Measurements from ENCODE around the gene SH3BP1. TPM values are rescaled to one million over a fixed set of nuclear protein-coding genes. Genes with fewer than 3 reads are reported as not detected.
A peak's percentile ranks its signal among the peaks of the same experiment; 100 is the strongest.

Gene SH3BP1
- polyA plus RNA-seq, 1 donor from 2014 or later = 14.7 TPM

DNA sequence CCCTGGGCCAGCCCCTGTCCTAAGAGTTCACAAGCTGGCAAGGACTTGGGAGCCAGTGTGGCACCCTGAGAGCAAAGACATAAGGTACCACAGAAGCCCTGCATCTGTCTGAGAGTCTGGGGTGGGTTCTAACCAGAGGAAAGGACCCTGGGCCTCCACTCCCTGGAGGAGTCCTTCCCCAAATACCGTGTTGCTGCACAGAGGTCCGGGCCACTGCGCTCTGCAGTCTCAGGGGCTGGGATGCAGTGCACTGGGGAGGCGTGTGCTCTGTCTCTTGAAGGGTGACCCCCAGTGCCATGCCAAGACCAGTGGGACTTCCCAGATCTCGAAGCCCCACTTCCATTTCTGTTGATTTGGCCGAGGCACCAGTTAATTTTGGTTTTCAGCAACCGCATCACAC is 4.3 kb upstream of the SH3BP1 start:
- Mint-ChIP-seq H3K36me3 (no peaks in the 10 kb centered on the region), H3K4me1 (peaks cover 43 to 50% (median 46%) of the 10 kb centered on the region in 3 donors), H3K4me3 (peak overlapping the region in 2 of 4 donors; percentile 29 to 60), H3K27me3 (no peaks in the 10 kb centered on the region), H3K27ac (peak overlapping the region; percentile 89 to 97 (median 93)), H3K9me3 (no peaks in the 10 kb centered on the region)

- Mint-ChIP-seq H3K27me3 (no peaks in the 10 kb centered on the region), H3K27ac (peak overlapping the region in 2 of 3 donors; percentile 84 to 93), H3K4me1 (peaks cover 43 to 50% (median 48%) of the 10 kb centered on the region in 3 donors), H3K36me3 (no peaks in the 10 kb centered on the region), H3K9me3 (no peaks in the 10 kb centered on the region), H3K4me3 (peak overlapping the region in 3 of 4 donors; percentile 77 to 92 (median 83))
Measured at GRCh38 chr22:37636186-37636948, 3.1 kb upstream of the SH3BP1 start.

DNA sequence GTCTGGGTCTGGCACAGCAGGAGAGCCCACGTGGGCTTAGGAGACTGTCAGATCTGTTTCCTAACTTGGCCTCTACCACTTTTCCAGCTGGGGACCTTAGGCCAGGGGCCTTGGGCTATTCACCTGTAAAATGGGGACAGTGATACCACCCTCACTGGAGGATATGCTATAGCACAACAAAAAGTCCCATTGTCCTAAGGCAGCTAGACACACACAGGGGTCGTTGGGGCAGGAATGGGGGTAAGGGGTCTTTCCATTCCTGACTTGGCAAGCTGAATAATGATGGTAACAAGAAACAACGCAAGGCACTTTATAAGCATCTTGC is 2.6 kb upstream of the SH3BP1 start:
- Mint-ChIP-seq H3K4me3 (peak overlapping the region in 2 of 4 donors; percentile 61 to 92), H3K27ac (peak overlapping the region in 1 of 3 donors; percentile 93), H3K27me3 (no peaks in the 10 kb centered on the region)

DNA sequence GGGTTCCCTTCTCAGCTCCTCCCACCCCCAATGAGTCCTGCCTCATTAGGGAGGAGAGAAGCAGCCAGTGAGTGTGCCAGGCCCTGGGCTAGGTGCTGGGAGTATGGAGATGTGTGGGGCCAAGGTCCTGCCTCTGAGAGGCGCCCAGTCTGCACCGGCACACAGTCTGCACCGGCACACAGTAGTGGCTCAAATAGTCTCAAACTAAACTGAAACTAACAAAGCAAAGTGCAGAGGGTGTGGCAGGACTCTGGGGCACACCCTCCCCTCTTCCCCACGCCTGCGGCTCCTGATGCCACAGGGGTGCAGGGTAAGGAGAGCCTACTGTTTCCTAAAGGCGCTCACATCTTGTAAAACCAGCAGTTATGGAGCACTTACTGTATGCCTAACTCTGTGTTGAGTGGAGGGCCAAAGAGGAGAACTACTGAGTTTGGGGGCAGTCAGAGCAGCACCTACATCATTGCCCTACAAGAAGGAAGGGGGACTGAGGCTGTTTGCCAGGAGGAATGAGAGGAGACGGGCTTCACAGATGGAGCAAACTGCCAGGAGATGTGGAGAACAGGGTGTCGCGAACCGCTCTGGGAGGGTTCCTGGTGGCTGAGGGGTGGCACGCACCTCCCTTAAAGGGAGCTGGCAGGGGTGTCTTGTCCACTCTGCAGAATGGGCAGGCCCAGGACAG is 939 bp upstream of the SH3BP1 start:
- peak overlapping the region; percentile 92 to 99 (median 94) for H3K4me3 Mint-ChIP-seq
- no peaks in the 10 kb centered on the region for H3K36me3 Mint-ChIP-seq
- H3K4me1 Mint-ChIP-seq = peaks cover 42 to 52% (median 47%) of the 10 kb centered on the region in 3 donors
- peak overlapping the region; percentile 54 to 97 (median 86) for H3K27ac Mint-ChIP-seq
- no peaks in the 10 kb centered on the region for H3K27me3 Mint-ChIP-seq
- H3K9me3 Mint-ChIP-seq = no peaks in the 10 kb centered on the region

More for the DNA sequence above, 2.6 kb upstream of the SH3BP1 start:
- peaks cover 43 to 52% (median 52%) of the 10 kb centered on the region in 3 donors for H3K4me1 Mint-ChIP-seq
- H3K9me3 Mint-ChIP-seq = no peaks in the 10 kb centered on the region
- no peaks in the 10 kb centered on the region for H3K36me3 Mint-ChIP-seq

DNA sequence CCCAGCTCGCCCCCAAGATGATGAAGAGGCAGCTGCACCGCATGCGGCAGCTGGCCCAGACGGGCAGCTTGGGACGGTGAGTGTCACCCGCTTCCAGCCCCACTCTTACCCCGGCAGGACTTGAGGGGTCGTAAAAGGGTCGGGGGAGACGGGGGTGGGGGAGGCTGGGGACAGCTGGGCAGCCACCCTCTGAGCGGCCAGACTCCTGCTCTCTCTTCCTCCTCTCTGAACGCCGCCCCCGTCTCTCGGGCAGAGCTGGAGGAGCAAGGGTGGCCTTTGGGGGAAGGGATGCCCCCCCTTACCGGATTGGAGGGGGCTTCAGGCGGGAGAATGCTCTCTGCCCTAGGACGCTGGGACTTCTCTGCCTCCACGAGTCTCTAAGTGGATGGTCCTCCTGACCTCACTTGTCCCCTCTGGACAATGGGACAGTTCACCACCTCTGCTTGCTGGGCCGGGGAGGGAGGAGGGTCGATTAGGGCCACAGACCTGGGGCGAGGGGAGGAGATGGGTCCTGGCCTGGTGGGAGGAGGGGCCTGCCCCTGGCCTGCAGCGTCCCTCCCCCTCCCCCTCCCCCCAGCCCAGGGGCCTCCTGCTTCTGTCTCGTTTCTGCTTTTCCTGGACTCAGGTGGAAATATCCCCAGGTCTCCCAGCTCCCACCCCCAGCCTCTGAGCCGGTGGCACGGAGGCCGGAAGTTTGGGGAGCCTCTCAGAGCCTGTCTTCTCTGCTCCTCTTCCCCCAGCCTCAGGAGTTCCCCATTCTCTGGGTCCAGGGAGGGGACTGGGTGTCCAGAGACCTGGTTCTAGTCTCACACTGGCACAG is 512 bp downstream of the SH3BP1 start:
- Mint-ChIP-seq H3K36me3 (no peaks in the 10 kb centered on the region), H3K27me3 (no peaks in the 10 kb centered on the region), H3K27ac (peak overlapping the region; percentile 80 to 90 (median 88)), H3K4me1 (peaks cover 29 to 45% (median 34%) of the 10 kb centered on the region in 3 donors), H3K9me3 (no peaks in the 10 kb centered on the region), H3K4me3 (peak overlapping the region; percentile 92 to 99 (median 96))

DNA sequence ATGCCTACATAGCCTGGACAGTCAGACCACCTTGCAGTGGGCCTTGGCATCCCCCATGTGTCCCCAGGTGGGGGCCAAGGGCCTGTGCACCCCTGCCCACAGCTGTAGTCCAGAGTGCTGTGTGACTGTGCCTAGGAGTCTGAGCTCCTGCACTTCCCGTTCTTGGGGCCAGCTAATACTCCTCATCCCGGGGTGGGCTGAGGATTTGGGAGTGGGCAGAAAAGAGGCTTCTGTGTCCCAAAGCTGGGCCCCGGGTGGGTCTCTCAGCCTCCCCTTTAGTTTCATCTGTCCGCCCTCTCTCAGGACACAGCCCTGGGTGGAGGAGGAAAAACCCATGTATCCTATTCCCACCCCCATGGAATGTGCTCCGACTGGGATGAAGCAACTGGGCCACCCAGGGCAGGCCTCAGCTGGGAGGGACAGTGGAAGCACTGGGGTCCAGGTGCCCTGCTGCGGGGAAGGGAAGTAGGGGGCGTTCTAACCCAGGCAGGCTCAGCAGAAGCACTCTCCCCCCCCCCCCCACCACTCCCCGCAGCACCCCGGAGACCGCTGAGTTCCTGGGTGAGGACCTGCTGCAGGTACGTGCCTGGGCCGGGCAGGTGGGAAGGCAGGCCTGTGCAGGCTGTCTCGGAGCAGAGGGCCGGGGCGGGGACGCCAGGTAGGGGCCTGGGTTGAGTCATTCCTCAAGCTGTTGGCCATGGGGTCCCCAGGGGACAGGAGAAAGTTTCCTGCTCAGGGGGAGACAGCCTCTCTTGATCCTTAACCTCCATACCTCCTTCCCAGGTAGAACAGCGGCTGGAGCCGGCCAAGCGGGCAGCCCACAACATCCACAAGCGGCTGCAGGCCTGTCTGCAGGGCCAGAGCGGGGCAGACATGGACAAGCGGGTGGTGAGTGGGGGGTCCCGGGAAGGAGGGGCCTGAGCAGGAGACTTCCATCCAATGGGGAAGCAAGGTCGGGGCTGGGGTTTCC is 1.4 kb downstream of the SH3BP1 start:
- peaks cover 26 to 41% (median 33%) of the 10 kb centered on the region in 3 donors for H3K4me1 Mint-ChIP-seq
- no peaks in the 10 kb centered on the region for H3K9me3 Mint-ChIP-seq
- peak overlapping the region; percentile 80 to 90 (median 88) for H3K27ac Mint-ChIP-seq
- peak overlapping the region; percentile 92 to 99 (median 96) for H3K4me3 Mint-ChIP-seq
- no peaks in the 10 kb centered on the region for H3K36me3 Mint-ChIP-seq
- H3K27me3 Mint-ChIP-seq = no peaks in the 10 kb centered on the region

DNA sequence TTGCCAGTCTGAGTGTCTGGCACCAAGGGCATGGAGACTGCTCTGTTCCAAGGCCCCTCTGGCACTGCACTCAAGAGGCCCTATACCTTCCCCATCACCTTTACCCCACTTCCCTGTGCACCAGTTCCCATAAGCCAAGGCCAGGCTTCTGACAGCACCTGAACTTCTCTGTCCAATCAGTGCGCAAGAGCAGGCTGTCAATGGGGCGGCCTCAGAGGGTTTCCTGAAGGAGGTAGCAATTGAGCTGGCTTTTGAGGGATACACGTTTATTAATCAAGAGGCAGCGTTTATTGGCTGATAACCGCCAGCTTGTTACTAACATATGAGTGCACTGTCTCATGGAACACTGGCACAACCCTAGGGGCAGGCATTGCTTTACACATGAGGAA is 2.1 kb downstream of the SH3BP1 start:
- peak overlapping the region in 2 of 3 donors; percentile 31 to 80 for H3K27ac Mint-ChIP-seq

GRCh38 chr22:37643225-37643847 is 3.9 kb downstream of the SH3BP1 start:
- H3K27ac Mint-ChIP-seq = peak overlapping the region; percentile 29 to 80 (median 69)
- H3K36me3 Mint-ChIP-seq = no peaks in the 10 kb centered on the region
- H3K27me3 Mint-ChIP-seq = no peaks in the 10 kb centered on the region
- peaks cover 9 to 26% (median 16%) of the 10 kb centered on the region in 3 donors for H3K4me1 Mint-ChIP-seq
- no peaks in the 10 kb centered on the region for H3K9me3 Mint-ChIP-seq
- peak overlapping the region in 3 of 4 donors; percentile 55 to 69 (median 57) for H3K4me3 Mint-ChIP-seq

More for the DNA sequence above, 2.1 kb downstream of the SH3BP1 start:
- H3K9me3 Mint-ChIP-seq = no peaks in the 10 kb centered on the region
- H3K27me3 Mint-ChIP-seq = no peaks in the 10 kb centered on the region
- peaks cover 20 to 38% (median 30%) of the 10 kb centered on the region in 3 donors for H3K4me1 Mint-ChIP-seq
- peak overlapping the region; percentile 55 to 93 (median 85) for H3K4me3 Mint-ChIP-seq
- no peaks in the 10 kb centered on the region for H3K36me3 Mint-ChIP-seq

DNA sequence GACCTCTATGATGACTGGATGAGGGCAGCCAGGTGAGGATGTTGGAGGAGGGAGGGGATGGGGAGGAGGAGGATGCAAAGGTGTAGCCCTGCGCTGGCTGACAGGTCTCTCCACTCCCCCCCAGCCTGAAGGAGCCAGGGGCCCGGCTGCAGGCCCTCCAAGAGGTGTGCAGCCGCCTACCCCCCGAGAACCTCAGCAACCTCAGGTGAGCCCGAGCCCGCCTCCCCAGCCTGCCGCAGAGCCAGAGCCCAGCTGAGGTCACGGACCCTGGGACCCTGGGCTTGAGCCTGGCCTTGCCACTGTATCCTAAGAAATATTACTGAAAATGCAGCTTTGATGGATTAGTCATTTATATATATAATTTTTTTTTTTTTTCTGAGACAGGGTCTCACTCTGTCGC is 7.8 kb downstream of the SH3BP1 start:
- Mint-ChIP-seq H3K27me3 (no peaks in the 10 kb centered on the region), H3K36me3 (no peaks in the 10 kb centered on the region), H3K27ac (no peak overlapping the region), H3K4me1 (peaks cover 4 to 10% (median 6%) of the 10 kb centered on the region in 3 donors), H3K4me3 (no peak overlapping the region), H3K9me3 (no peaks in the 10 kb centered on the region)

- no peaks in the 10 kb centered on the region for H3K27me3 Mint-ChIP-seq
- peaks cover 4 to 7% (median 6%) of the 10 kb centered on the region in 3 donors for H3K4me1 Mint-ChIP-seq
- H3K4me3 Mint-ChIP-seq = peak overlapping the region in 1 of 4 donors; percentile 28
- no peaks in the 10 kb centered on the region for H3K9me3 Mint-ChIP-seq
- H3K36me3 Mint-ChIP-seq = no peaks in the 10 kb centered on the region
- H3K27ac Mint-ChIP-seq = no peak overlapping the region
Measured at GRCh38 chr22:37647928-37648327, 8.5 kb downstream of the SH3BP1 start.

DNA sequence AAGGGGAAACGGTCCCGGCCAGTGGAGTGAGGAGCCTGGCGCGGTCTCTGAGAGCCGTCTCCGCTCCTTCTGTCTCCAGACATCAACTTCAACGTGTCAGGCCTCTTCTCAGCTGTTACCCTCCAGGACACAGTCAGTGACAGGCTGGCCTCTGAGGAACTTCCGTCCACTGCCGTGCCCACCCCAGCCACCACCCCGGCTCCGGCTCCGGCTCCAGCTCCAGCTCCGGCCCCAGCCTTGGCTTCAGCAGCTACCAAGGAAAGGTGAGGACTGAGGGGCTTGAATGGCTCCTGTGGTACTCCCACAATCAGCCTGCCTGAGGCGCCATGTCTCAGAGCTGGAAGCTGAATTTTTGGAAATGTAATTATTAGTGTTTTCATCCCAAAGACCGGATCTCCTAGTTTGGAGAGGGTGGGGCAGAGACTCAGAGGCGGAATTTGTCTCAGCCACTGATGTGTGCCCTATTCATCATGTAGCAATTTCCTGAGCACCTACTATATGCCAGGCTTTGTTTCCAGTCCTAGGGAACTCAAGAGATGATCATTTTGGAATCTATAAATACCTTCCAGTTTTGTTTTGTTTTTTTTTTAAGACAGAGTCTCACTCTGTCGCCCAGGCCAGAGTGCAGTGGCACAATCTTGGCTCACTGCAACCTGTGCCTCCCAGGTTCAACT is 11.1 kb downstream of the SH3BP1 start:
- Mint-ChIP-seq H3K27me3 (no peaks in the 10 kb centered on the region), H3K9me3 (no peaks in the 10 kb centered on the region), H3K4me1 (no peaks in the 10 kb centered on the region), H3K36me3 (no peaks in the 10 kb centered on the region), H3K4me3 (no peak overlapping the region), H3K27ac (no peak overlapping the region)

DNA sequence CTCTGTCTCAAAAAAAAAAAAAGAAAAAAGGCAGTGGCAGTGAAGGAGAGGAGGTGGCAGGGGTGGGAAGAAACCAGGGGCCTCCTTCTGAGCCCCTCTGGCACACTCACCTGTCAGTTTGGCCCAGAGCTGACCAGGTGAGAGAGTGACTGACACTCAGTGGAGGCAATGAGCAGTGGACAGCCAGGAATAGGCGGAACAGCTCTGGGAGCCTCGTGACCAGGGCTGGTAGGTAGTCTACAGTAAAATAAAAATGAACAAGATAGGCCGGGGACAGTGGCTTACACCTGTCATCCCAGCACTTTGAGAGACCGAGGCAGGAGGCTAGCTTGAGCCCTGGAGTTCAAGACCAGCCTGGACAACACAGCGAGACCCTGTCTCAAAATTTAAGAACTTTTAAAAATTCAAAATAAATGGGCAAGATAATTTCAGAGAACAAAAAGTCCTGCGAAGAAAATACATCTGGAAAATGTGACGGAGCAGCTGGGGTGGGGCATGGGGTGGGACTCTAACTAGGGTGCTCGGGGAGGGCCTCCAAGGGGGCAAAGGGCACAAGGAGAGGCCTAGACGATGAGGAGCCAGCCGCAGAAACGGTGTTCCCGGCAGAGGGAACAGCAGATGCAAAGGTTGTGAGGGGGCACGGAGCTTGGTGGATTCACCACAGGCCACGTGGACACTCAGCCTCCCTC is 15.2 kb downstream of the SH3BP1 start:
- Mint-ChIP-seq H3K4me3 (no peak overlapping the region), H3K9me3 (no peaks in the 10 kb centered on the region), H3K36me3 (no peaks in the 10 kb centered on the region), H3K27me3 (no peaks in the 10 kb centered on the region), H3K27ac (no peak overlapping the region), H3K4me1 (peaks cover 11 to 12% (median 11%) of the 10 kb centered on the region in 3 donors)

DNA sequence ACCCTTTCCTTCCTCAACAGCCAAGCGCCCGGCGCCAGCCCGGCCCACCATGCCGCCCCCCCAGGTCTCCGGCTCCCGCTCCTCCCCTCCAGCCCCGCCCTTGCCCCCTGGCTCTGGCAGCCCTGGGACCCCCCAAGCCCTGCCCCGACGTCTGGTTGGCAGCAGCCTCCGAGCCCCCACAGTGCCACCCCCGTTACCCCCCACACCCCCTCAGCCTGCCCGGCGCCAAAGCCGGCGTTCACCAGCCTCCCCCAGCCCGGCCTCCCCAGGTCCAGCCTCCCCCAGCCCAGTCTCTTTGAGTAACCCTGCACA is 15.7 kb downstream of the SH3BP1 start:
- Mint-ChIP-seq H3K36me3 (no peaks in the 10 kb centered on the region), H3K4me3 (no peak overlapping the region), H3K27me3 (no peaks in the 10 kb centered on the region), H3K4me1 (peaks cover 16 to 17% (median 16%) of the 10 kb centered on the region in 3 donors), H3K27ac (no peak overlapping the region), H3K9me3 (no peaks in the 10 kb centered on the region)
